Measurements from ENCODE around the gene PCP2.

Gene PCP2

GRCh38 chr19:7638802-7639465 lies 5.4 kb upstream of the PCP2 start:
- DNase-seq = no peak

- no peak for DNase-seq
Observed at GRCh38 chr19:7637374-7638256, 4.1 kb upstream of the PCP2 start.

- peak; percentile 64 for DNase-seq
Observed at GRCh38 chr19:7636691-7637373, 3.3 kb upstream of the PCP2 start, which contains the start of gene STXBP2. TSS of gene STXBP2 (plus strand) at chr19:7637110. CDS start at chr19:7637150, 40 bp downstream.

GRCh38 chr19:7636317-7636690 lies 2.8 kb upstream of the PCP2 start:
- DNase-seq = no peak

- DNase-seq = no peak
Observed at GRCh38 chr19:7635670-7636069, 2.2 kb upstream of the PCP2 start.

- DNase-seq = no peak
Observed at GRCh38 chr19:7632340-7633203, 947 bp downstream of the PCP2 start.

GRCh38 chr19:7631577-7631976 lies 1.9 kb downstream of the PCP2 start:
- no peak for DNase-seq

GRCh38 chr19:7629347-7630054 lies 4.0 kb downstream of the PCP2 start, which contains the start of the genes PET100 and XAB2:
TSS of gene PET100 (plus strand) at chr19:7629793. CDS start at chr19:7629834, 41 bp downstream.
TSS of gene XAB2 (minus strand) at chr19:7629545. CDS start at chr19:7629527, 18 bp downstream.
- DNase-seq = peak; percentile 97

- no peak for DNase-seq
Observed at GRCh38 chr19:7628589-7629311, 4.8 kb downstream of the PCP2 start.

- no peak for DNase-seq
Observed at GRCh38 chr19:7627166-7627565, 6.4 kb downstream of the PCP2 start.

GRCh38 chr19:7625763-7626372 lies 7.7 kb downstream of the PCP2 start:
- DNase-seq = no peak

GRCh38 chr19:7624810-7625209 lies 8.7 kb downstream of the PCP2 start:
- no peak for DNase-seq

- no peak for DNase-seq
Observed at GRCh38 chr19:7623725-7624603, 9.6 kb downstream of the PCP2 start.

GRCh38 chr19:7622933-7623685 lies 10.4 kb downstream of the PCP2 start:
- no peak for DNase-seq

- no peak for DNase-seq
Observed at GRCh38 chr19:7620442-7621412, 12.8 kb downstream of the PCP2 start.

GRCh38 chr19:7619671-7620441 lies 13.7 kb downstream of the PCP2 start:
- no peak for DNase-seq

All from DMS79 (cell line).